Stimulated activated CD8-positive, alpha-beta memory T cell treated with anti-CD3 and anti-CD28 coated beads, Interleukin-7, amount 100 ng/mL, for 4 hours (primary cell): ENCODE results near the gene HAPLN3.
A peak's percentile ranks its signal among the peaks of the same experiment; 100 is the strongest.

ENCODE experiments used
- DNase-seq, 2 donors: peaks; one replicate each; pipeline ENCODE4 v3.0.0-alpha.2; 2020; ENCODE audit warnings: low read depth in 2 of 2

Gene HAPLN3

GRCh38 chr15:88894348-88894818, 961 bp downstream of the HAPLN3 start:
- DNase-seq, result peak; percentile 68 to 72

- no peak for DNase-seq
Observed at GRCh38 chr15:88891540-88892254, 3.6 kb downstream of the HAPLN3 start.

GRCh38 chr15:88890495-88890894, 4.8 kb downstream of the HAPLN3 start:
- DNase-seq, result no peak

- no peak for DNase-seq
Observed at GRCh38 chr15:88888719-88889118, 6.6 kb downstream of the HAPLN3 start.

GRCh38 chr15:88887068-88887580, 8.2 kb downstream of the HAPLN3 start:
- DNase-seq, result no peak

GRCh38 chr15:88882785-88883184, 12.6 kb downstream of the HAPLN3 start:
- no peak for DNase-seq

- no peak for DNase-seq
Observed at GRCh38 chr15:88881775-88882174, 13.6 kb downstream of the HAPLN3 start.

- DNase-seq, result no peak
Observed at GRCh38 chr15:88880944-88881740, 14.2 kb downstream of the HAPLN3 start.

- DNase-seq, result no peak
Observed at GRCh38 chr15:88878720-88879184, 16.6 kb downstream of the HAPLN3 start.

GRCh38 chr15:88877906-88878305, 17.4 kb downstream of the HAPLN3 start:
- no peak for DNase-seq

- no peak for DNase-seq
Observed at GRCh38 chr15:88877415-88877814, 17.9 kb downstream of the HAPLN3 start.

- no peak for DNase-seq
Observed at GRCh38 chr15:88876573-88876972, 18.8 kb downstream of the HAPLN3 start.

GRCh38 chr15:88874684-88875083, 20.7 kb downstream of the HAPLN3 start:
- no peak for DNase-seq

GRCh38 chr15:88874275-88874674, 21.1 kb downstream of the HAPLN3 start:
- DNase-seq, result no peak

- DNase-seq, result no peak
Observed at GRCh38 chr15:88873786-88874185, 21.6 kb downstream of the HAPLN3 start.

GRCh38 chr15:88872706-88873105, 22.6 kb downstream of the HAPLN3 start:
- no peak for DNase-seq

GRCh38 chr15:88872106-88872505, 23.2 kb downstream of the HAPLN3 start:
- no peak for DNase-seq

- DNase-seq, result no peak
Observed at GRCh38 chr15:88871313-88871712, 24.0 kb downstream of the HAPLN3 start.

- DNase-seq, result no peak
Observed at GRCh38 chr15:88866295-88866881, 29.0 kb downstream of the HAPLN3 start.

- no peak for DNase-seq
Observed at GRCh38 chr15:88865498-88866099, 29.7 kb downstream of the HAPLN3 start.

GRCh38 chr15:88864861-88865497, 30.4 kb downstream of the HAPLN3 start:
- no peak for DNase-seq
